GM10248 (cell line): Measurements from ENCODE around the gene SLC26A8.

Experiments
- CTCF ChIA-PET: fragments of 300-600 bp; sonication (Branson Sonifier 250); formaldehyde crosslinking; extraction: SDS; loops from one replicate; lab custom pipeline; 2021; ENCODE audit warnings: antibody characterized with exemption; lab: Yijun Ruan, JAX
- POLR2A ChIA-PET: fragments of 350-650 bp; sonication (Branson Sonifier 250); formaldehyde crosslinking; extraction: SDS; loops from one replicate; lab custom pipeline; 2020; ENCODE audit warnings: antibody characterized with exemption; lab: Yijun Ruan, JAX
- DNase-seq: peaks from one replicate; pipeline ENCODE4 v3.0.0; 2012; ENCODE audit errors: extremely low spot score
- CTCF ChIP-seq: IDR thresholded peaks from 2 replicates; pipeline ENCODE4 v1.5.1; 2012; ENCODE audit warnings: mild to moderate bottlenecking, low read depth; ENCODE audit errors: extremely low read depth, missing control alignments, control extremely low read depth

SLC26A8 gene

GRCh38 chr6:36023996-36024795 is at the start of gene SLC26A8:
SLC26A8 (minus strand) TSS chr6:36024641; CDS start chr6:36019707, 4,934 bp downstream.
- ChIA-PET CTCF (interaction anchor here (9.2 kb wide), 1 partner anchor 70 kb away, joined by 157 read pairs; no protein-coding TSS in a partner anchor), POLR2A (no interaction called here)
- no peak for TF ChIP-seq CTCF
- no peak for DNase-seq

- no peak for DNase-seq
- no peak for TF ChIP-seq CTCF
- CTCF ChIA-PET = interaction anchor here (0.9 to 3.4 kb wide), 12 partner anchors 9 to 288 kb away, joined by 3 to 26 read pairs (median 3); partner anchors contain the start of gene MAPK14
- POLR2A ChIA-PET = no interaction called here
Measured at GRCh38 chr6:36073587-36073986, 49.1 kb upstream of the SLC26A8 start.

- POLR2A ChIA-PET = no interaction called here
- DNase-seq = no peak
- CTCF ChIA-PET = interaction anchor here (0.9 to 3.4 kb wide), 6 partner anchors 20 to 86 kb away, joined by 3 to 26 read pairs (median 4); partner anchors contain the start of gene MAPK14
- no peak for TF ChIP-seq CTCF
Measured at GRCh38 chr6:36072681-36073080, 48.2 kb upstream of the SLC26A8 start.

- CTCF ChIA-PET = interaction anchor here (0.9 to 3.4 kb wide), 2 partner anchors 24 to 44 kb away, joined by 4 to 26 read pairs; partner anchors contain the start of gene MAPK14
- POLR2A ChIA-PET = no interaction called here
- no peak for DNase-seq
- no peak for TF ChIP-seq CTCF
Measured at GRCh38 chr6:36071714-36072113, 47.3 kb upstream of the SLC26A8 start.

- no peak for DNase-seq
- CTCF ChIA-PET = interaction anchor here (0.8 to 3.4 kb wide), 3 partner anchors 24 to 44 kb away, joined by 3 to 26 read pairs (median 5); partner anchors contain the start of gene MAPK14
- TF ChIP-seq CTCF = no peak
- POLR2A ChIA-PET = no interaction called here
Measured at GRCh38 chr6:36071281-36071680, 46.8 kb upstream of the SLC26A8 start.

GRCh38 chr6:36070252-36070651 is 45.8 kb upstream of the SLC26A8 start:
- POLR2A ChIA-PET = no interaction called here
- no peak for DNase-seq
- CTCF ChIA-PET = interaction anchor here (0.8 to 0.9 kb wide), 2 partner anchors 25 to 43 kb away, joined by 3 to 5 read pairs; partner anchors contain the start of gene MAPK14
- TF ChIP-seq CTCF = no peak
